Panc1 (cell line): ENCODE measurements around the gene PLAAT2.
"Not testable (repeated sequence)": the region's sequence is repeated elsewhere in the genome, so short reads cannot be mapped to it uniquely, and the experiment has no call there.

Experiments
- SIN3A ChIP-seq: IDR thresholded peaks from 2 replicates; pipeline ENCODE4 v1.6.1; 2012; ENCODE audit warnings: low read depth, mild to moderate bottlenecking, low read length, moderate library complexity, borderline replicate concordance; ENCODE audit not compliant: insufficient read depth
- TF ChIP-seq, protein P1 (sequence below): fragments of 450-650 bp; IDR thresholded peaks from 2 replicates; pipeline ENCODE4 v1.5.1; 2017; ENCODE audit warnings: mild to moderate bottlenecking

DNA sequence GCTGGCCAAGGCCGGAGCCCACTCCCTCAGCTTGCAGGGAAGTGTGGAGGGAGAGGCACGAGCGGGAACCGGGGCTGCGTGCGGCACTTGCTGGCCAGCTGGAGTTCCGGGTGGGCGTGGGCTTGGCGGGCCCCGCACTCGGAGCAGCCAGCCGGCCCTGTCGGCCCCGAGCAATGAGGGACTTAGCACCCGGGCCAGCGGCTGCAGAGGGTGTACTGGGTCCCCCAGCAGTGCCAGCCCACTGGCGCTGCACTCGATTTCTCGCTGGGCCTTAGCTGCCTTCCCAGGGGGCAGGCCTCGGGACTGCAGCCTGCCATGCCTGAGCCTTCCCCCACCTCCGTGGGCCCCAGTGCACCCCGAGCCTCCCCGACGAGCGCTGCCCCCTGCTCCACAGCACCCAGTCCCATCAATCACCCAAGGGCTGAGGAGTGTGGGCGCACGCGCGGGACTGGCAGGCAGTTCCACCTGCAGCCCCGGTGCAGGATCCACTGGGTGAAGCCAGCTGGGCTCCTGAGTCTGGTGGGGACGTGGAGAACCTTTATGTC lies 13.0 kb downstream of the PLAAT2 start:
- TF ChIP-seq, protein P1, sequence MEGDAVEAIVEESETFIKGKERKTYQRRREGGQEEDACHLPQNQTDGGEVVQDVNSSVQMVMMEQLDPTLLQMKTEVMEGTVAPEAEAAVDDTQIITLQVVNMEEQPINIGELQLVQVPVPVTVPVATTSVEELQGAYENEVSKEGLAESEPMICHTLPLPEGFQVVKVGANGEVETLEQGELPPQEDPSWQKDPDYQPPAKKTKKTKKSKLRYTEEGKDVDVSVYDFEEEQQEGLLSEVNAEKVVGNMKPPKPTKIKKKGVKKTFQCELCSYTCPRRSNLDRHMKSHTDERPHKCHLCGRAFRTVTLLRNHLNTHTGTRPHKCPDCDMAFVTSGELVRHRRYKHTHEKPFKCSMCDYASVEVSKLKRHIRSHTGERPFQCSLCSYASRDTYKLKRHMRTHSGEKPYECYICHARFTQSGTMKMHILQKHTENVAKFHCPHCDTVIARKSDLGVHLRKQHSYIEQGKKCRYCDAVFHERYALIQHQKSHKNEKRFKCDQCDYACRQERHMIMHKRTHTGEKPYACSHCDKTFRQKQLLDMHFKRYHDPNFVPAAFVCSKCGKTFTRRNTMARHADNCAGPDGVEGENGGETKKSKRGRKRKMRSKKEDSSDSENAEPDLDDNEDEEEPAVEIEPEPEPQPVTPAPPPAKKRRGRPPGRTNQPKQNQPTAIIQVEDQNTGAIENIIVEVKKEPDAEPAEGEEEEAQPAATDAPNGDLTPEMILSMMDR: not testable (repeated sequence)
- not testable (repeated sequence) for TF ChIP-seq SIN3A
